NB4 (cell line): ENCODE measurements around the gene MRRF.

ENCODE experiments used
- MYC ChIP-seq: IDR thresholded peaks from 2 replicates; pipeline ENCODE4 v1.6.1; 2011; ENCODE audit warnings: low read depth, low read length
- POLR2A ChIP-seq: IDR thresholded peaks from 2 replicates; pipeline ENCODE4 v1.6.1; 2011; ENCODE audit warnings: mild to moderate bottlenecking; ENCODE audit not compliant: insufficient read length; ENCODE audit errors: extremely low read depth
- TF ChIP-seq, protein P1 (sequence below): IDR thresholded peaks from one replicate; pipeline ENCODE4 v1.5.1; 2012; ENCODE audit warnings: low read depth, low read length
- TF ChIP-seq, protein P2 (sequence below): IDR thresholded peaks from 2 replicates; pipeline ENCODE4 v1.6.1; 2011; ENCODE audit warnings: low read depth, low read length

DNA sequence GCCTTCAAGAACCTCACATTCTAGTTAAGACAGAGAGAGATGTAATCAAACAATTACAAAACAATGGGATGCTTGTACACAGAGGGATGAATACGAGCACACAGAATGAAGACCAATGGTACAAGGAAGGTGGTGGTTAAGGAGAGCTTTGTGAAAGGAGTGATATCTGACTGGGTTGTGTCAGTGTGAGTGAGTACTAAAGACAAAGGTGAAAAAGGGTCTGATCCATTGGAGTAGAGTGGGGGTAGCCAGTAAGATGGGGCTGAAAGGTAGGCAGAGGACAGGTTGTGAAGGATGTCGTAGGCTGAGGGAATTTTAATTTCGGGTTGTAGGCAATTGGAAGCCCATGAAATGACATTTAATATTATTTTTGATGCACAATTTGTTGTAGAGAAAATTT, 9.9 kb upstream of the MRRF start:
- TF ChIP-seq, protein P1, sequence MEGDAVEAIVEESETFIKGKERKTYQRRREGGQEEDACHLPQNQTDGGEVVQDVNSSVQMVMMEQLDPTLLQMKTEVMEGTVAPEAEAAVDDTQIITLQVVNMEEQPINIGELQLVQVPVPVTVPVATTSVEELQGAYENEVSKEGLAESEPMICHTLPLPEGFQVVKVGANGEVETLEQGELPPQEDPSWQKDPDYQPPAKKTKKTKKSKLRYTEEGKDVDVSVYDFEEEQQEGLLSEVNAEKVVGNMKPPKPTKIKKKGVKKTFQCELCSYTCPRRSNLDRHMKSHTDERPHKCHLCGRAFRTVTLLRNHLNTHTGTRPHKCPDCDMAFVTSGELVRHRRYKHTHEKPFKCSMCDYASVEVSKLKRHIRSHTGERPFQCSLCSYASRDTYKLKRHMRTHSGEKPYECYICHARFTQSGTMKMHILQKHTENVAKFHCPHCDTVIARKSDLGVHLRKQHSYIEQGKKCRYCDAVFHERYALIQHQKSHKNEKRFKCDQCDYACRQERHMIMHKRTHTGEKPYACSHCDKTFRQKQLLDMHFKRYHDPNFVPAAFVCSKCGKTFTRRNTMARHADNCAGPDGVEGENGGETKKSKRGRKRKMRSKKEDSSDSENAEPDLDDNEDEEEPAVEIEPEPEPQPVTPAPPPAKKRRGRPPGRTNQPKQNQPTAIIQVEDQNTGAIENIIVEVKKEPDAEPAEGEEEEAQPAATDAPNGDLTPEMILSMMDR, result no peak
- no peak for TF ChIP-seq POLR2A
- TF ChIP-seq, protein P2, sequence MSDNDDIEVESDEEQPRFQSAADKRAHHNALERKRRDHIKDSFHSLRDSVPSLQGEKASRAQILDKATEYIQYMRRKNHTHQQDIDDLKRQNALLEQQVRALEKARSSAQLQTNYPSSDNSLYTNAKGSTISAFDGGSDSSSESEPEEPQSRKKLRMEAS, result no peak
- no peak for TF ChIP-seq MYC
